AG10803 (cell line): ENCODE measurements around the gene TGFBR2.
"Not testable (repeated sequence)": the region's sequence is repeated elsewhere in the genome, so short reads cannot be mapped to it uniquely, and the experiment has no call there.

Experiments
- DNase-seq: peaks from one replicate; pipeline ENCODE4 v3.0.0; 2010; ENCODE audit warnings: low read depth
- H3K4me3 ChIP-seq: 2 replicates; pipeline ENCODE4 v1.5.1; 2011; ENCODE audit warnings: mild to moderate bottlenecking, low read length, control low read depth
- TF ChIP-seq, protein P1 (sequence below): conservative IDR thresholded peaks from 2 replicates; pipeline ENCODE4 v1.5.1; 2011; ENCODE audit warnings: mild to moderate bottlenecking, low read length, control low read depth, inconsistent platforms

Gene TGFBR2

DNA sequence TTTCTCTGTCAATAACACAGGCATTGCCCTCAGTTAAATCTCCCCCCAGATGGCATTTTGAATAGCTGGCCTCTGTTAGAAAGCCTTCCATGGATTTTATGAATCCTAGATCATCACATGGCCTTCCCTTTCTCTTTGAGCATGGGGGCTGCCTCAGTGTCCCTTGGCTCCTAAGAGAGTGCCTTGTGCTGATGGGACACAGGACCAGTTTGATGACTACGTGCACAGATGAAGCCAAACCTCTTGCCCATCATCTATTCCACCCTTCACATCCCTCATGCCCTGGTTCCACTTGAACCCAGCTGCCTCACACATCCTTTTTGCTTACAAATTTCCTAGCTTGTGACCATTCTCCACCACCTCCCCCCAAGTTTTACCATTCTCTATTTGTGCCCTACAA, 12.9 kb downstream of the TGFBR2 start:
- H3K4me3 ChIP-seq, result no peak overlapping the region
- no peak for DNase-seq
- TF ChIP-seq, protein P1, sequence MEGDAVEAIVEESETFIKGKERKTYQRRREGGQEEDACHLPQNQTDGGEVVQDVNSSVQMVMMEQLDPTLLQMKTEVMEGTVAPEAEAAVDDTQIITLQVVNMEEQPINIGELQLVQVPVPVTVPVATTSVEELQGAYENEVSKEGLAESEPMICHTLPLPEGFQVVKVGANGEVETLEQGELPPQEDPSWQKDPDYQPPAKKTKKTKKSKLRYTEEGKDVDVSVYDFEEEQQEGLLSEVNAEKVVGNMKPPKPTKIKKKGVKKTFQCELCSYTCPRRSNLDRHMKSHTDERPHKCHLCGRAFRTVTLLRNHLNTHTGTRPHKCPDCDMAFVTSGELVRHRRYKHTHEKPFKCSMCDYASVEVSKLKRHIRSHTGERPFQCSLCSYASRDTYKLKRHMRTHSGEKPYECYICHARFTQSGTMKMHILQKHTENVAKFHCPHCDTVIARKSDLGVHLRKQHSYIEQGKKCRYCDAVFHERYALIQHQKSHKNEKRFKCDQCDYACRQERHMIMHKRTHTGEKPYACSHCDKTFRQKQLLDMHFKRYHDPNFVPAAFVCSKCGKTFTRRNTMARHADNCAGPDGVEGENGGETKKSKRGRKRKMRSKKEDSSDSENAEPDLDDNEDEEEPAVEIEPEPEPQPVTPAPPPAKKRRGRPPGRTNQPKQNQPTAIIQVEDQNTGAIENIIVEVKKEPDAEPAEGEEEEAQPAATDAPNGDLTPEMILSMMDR, result no peak

DNA sequence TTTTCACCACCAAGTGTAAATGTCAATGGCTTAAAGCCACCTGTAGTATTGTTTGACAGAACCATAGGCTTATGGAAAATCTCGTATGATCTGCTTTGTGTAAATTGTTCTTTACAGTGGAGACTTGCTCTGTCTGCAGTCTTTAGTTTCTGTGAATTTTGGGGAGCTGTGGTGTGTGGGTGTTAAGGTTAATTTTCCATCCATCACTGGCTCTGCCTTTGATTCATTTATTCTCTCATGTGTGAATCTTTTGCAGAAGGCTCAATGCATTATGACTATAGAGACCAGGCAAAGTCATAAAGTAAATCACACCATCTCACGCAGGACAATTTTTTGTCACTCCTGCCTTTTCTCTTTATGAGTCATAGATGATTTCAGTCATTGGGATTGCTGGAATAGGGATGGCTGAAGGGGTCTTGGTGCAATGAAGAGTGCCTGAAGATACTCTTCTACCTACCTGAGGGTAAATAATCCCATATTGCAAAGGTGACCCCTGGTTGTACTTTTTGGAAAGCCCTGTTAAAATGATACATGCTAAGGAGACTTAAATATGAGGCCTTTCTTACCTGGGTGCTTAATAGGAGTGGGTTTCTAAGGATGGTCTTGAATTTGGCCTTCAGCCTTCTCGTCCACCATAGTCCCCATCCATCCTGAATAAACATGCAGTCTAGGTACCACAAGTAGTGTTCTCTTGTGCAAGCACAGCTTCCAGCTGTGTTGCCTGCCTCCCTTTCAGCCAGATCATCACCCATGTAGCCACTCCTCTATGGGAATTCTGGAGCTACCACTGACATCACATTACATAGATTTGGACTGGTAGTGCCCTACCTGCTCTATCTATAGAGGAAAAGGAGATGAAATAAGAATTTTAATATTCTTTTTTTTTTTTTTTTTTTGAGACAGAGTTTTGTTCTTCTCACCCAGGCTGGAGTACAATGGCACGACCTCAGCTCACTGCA, 14.3 kb downstream of the TGFBR2 start:
- TF ChIP-seq, protein P1, result no peak
- no peak overlapping the region for H3K4me3 ChIP-seq
- DNase-seq, result no peak

DNA sequence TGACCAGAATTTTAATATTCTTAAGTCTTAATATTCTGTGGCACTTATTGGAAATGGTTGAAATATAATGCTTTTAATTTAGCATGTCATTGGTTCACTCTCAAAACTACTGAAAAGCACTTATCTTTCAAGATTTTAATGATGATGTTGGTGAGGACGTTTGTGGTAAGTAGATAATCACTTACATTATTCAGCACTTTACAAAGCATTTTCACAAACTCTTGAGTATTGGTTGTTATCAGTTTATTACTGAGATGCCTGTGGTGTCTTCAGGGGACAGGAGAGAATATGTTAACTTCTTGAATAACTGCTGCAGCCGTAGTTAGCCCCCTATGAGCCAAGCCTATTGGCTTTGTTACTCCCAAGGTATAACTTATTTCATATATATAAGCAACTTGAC, 15.2 kb downstream of the TGFBR2 start:
- no peak for DNase-seq
- no peak overlapping the region for H3K4me3 ChIP-seq
- TF ChIP-seq, protein P1, result no peak

DNA sequence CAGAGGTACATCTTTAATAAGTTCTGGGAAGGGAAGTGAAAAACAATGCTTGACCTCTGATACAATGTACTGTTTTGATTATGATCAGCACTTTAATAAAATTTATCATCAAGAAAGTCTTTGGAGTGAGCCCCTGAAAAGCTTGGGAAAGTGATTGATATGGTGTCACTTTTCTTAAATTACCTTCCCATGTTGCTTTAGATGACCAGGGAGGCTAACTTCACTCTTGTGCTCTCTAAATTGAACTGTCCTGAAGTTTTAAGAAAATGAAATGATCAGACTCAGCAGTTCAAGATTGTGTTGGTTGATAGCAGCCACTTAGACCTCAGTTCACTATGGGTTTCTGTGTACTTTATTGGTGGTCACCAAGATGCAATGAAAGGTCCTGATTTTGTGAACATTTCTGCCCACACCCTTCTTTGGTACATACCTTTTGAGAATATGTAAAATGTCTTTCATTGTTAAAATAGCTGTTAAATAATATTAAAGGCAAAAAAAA, 15.7 kb downstream of the TGFBR2 start:
- no peak for DNase-seq
- TF ChIP-seq, protein P1, result no peak
- H3K4me3 ChIP-seq, result no peak overlapping the region

DNA sequence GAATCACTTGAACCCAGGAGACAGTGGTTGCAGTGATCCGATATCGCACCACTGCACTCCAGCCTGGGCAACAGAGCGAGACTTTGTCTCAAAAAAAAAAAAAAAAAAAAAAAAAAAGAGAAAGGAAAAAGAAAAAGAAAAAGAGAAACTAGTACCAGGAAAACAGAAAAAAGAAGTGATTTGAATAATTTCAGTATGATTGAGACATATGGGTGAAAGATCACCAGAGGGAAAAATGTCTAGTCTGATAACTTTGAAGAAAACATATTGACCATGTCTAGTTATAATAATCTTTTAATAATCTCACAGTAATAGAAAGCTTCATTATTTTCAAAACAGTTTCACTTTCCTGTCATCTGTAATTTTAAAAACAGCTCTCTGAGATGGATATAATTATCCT, 16.4 kb downstream of the TGFBR2 start:
- TF ChIP-seq, protein P1, result no peak
- DNase-seq, result no peak
- no peak overlapping the region for H3K4me3 ChIP-seq

DNA sequence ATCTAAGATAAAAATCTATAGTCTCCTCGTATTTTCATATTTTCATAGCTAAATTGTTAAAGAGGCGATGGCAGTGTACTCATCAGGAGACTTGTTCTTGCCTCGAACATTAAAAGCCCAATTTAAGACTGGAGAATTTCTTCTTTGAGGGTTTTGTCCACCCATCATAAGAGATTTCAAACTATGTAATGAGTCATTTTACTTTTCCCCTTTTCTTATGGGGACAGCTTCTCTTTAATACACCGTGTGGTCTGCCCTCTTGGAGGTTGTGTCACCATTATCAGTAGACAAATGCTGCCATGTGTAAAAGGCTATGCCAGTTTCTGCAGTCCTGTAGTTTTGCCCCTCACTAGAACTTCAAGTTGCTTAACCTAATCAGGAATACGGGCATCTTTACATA, 16.9 kb downstream of the TGFBR2 start:
- no peak overlapping the region for H3K4me3 ChIP-seq
- TF ChIP-seq, protein P1, result no peak
- DNase-seq, result no peak

DNA sequence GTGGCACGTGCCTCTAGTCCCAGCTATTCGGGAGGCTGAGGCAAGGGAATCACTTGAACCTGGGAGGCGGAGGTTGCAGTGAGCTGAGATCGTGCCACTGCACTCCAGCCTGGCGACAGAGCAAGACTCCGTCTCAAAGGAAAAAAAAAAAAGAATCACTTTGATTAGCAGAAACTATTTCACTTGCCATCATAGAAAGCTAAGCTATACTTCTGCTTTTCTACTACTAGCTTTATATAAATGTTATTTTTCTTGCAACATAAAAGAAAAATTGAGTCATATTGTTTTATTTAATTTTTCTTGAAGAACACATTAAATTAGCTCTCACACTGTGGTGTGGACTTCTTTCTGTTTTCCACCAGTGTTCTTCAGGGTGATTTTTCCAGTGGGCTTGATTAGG, 18.1 kb downstream of the TGFBR2 start:
- not testable (repeated sequence) for H3K4me3 ChIP-seq, DNase-seq
